ENCODE data around the gene TRMT2A. TPM values are rescaled to one million over a fixed set of nuclear protein-coding genes. Genes with fewer than 3 reads are reported as not detected.

Gene TRMT2A
- total RNA-seq, 1 experiment from 2014 or later: 47.1 TPM

DNA sequence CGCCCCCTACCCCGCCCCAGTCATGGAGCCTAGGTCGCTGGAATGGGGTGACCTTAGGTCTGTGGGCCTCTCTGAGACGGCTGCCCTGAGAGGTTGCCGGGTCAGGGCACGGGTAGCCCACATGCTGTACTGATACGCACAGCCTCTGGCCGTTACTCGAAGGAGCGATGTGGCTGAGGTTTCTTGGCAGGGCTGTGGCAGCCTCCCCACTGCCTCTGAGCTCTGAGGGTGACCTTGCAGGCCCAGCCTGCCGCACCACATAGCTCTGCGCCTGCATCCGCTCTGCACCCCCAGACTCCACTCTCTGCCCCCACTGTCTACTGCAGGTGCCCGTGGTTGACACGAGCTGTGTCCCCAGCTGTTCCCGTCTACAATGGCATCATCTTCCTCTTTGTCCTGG is 21.8 kb upstream of the TRMT2A start:
- H3K36me3 Mint-ChIP-seq (ENCODE audit: insufficient read depth, unreplicated experiment): peaks cover 7% of the 10 kb centered on the region
- H3K27ac Mint-ChIP-seq (ENCODE audit: low read depth, unreplicated experiment): no peak overlapping the region
- H3K27me3 Mint-ChIP-seq (ENCODE audit: insufficient read depth, unreplicated experiment): no peaks in the 10 kb centered on the region
- no peaks in the 10 kb centered on the region for H3K4me1 Mint-ChIP-seq (ENCODE audit: insufficient read depth, unreplicated experiment)
- intact Hi-C loops (cut with micrococcal nuclease): no loop called here
- ChIA-PET POLR2A (no interaction called here), CTCF (no interaction called here)
- H3K4me3 Mint-ChIP-seq (ENCODE audit: unreplicated experiment): no peak overlapping the region
- no peak for DNase-seq (ENCODE audit: unreplicated experiment)
- H3K9me3 Mint-ChIP-seq (ENCODE audit: unreplicated experiment): no peaks in the 10 kb centered on the region
- no TSS peak for BruUV-seq (replicated peaks)
- TF ChIP-seq, protein P1, sequence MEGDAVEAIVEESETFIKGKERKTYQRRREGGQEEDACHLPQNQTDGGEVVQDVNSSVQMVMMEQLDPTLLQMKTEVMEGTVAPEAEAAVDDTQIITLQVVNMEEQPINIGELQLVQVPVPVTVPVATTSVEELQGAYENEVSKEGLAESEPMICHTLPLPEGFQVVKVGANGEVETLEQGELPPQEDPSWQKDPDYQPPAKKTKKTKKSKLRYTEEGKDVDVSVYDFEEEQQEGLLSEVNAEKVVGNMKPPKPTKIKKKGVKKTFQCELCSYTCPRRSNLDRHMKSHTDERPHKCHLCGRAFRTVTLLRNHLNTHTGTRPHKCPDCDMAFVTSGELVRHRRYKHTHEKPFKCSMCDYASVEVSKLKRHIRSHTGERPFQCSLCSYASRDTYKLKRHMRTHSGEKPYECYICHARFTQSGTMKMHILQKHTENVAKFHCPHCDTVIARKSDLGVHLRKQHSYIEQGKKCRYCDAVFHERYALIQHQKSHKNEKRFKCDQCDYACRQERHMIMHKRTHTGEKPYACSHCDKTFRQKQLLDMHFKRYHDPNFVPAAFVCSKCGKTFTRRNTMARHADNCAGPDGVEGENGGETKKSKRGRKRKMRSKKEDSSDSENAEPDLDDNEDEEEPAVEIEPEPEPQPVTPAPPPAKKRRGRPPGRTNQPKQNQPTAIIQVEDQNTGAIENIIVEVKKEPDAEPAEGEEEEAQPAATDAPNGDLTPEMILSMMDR (IDR thresholded peaks at IDR 0.05; ENCODE audit: unreplicated experiment): no peak

DNA sequence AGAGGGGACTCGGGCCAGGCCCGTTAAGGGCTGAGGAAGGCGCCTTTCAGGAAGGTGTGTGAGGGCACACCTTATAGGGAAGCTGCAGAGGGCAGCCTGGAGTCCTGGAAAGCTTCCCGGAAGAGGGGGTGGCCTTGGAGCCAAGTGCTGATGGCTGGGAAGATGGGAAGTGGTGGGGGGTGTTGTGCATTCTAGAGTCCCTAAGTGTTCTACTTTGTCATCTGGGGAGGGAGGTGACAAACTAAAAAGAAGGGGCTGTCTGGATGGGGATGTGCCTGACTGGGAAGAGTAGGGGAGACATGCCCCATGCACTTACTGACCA is 21.4 kb upstream of the TRMT2A start:
- no peaks in the 10 kb centered on the region for H3K27me3 Mint-ChIP-seq (ENCODE audit: insufficient read depth, unreplicated experiment)
- POLR2A ChIA-PET: no interaction called here

DNA sequence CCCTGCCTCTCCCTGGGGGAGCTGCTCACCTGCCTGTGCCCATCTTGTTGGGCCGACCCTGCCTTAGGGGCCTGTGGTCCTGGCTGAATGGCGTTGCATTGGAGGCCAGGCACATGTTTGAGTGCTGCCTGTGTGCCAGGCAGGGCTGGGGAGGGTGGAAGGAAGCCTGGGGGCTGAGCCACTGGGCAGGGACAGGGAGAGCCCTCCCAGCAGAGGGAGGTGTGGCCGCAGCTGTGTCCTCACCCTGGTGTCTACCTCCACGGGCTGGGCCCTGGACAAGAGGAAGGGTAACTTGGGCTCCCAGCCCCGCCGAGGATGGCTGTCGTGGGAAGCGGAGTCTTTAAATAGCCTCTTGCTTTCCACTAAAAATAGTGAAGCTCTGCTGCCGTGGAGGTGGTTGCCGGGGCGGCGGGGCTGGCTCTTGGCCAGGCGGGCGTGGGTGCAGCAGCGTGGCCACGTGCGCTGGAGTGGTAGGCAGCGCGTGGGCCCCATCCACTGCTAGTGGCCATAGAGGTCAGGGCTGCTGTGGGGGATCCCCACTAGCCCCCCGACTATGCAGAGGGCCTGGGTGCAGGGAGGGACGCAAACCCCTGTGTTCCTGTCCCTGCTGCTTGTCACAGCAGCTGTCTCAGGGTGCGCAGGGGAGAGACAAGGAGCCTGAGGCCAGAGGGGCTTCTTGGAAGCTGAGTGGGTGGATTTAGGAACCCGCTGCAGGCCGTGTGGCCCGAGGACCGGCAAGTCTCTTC is 20.8 kb upstream of the TRMT2A start:
- Mint-ChIP-seq H3K4me1 (ENCODE audit: insufficient read depth, unreplicated experiment) (no peaks in the 10 kb centered on the region), H3K9me3 (ENCODE audit: unreplicated experiment) (no peaks in the 10 kb centered on the region), H3K36me3 (ENCODE audit: insufficient read depth, unreplicated experiment) (peaks cover 7% of the 10 kb centered on the region), H3K27ac (ENCODE audit: low read depth, unreplicated experiment) (peak overlapping the region; percentile 81), H3K4me3 (ENCODE audit: unreplicated experiment) (no peak overlapping the region), H3K27me3 (ENCODE audit: insufficient read depth, unreplicated experiment) (no peaks in the 10 kb centered on the region)
- BruUV-seq (replicated peaks): no TSS peak
- TF ChIP-seq, protein P1 (IDR thresholded peaks at IDR 0.05; ENCODE audit: unreplicated experiment): no peak
- ChIA-PET CTCF (no interaction called here), POLR2A (no interaction called here)
- intact Hi-C loops (cut with micrococcal nuclease): no loop called here
- DNase-seq (ENCODE audit: unreplicated experiment): no peak

More for the DNA sequence above, 21.4 kb upstream of the TRMT2A start:
- Mint-ChIP-seq H3K36me3 (ENCODE audit: insufficient read depth, unreplicated experiment) (peaks cover 7% of the 10 kb centered on the region), H3K27ac (ENCODE audit: low read depth, unreplicated experiment) (no peak overlapping the region), H3K4me1 (ENCODE audit: insufficient read depth, unreplicated experiment) (no peaks in the 10 kb centered on the region), H3K4me3 (ENCODE audit: unreplicated experiment) (no peak overlapping the region), H3K9me3 (ENCODE audit: unreplicated experiment) (no peaks in the 10 kb centered on the region)
- no peak for DNase-seq (ENCODE audit: unreplicated experiment)
- CTCF ChIA-PET: no interaction called here
- TF ChIP-seq, protein P1 (IDR thresholded peaks at IDR 0.05; ENCODE audit: unreplicated experiment): no peak
- intact Hi-C loops (cut with micrococcal nuclease): no loop called here
- BruUV-seq (replicated peaks): no TSS peak

DNA sequence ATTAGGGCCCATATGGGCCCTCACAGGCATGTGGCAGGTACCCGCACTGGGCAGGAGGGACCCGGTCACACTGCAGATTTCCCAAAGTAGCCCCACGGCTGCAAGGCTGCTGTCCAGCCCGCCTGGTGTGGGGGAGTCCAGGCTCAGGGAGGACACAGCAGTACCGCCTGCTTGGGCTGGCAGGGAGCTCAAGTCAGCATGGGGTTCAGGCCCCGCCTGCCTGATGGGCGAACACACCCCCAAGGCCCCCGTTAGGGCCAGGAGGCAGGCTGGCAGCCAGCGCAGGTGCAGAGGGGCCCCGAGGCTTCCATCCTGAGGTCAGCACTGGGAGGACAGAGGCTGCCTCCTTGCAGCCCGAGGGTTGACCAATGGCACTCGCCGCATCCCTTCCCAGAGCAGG is 20.1 kb upstream of the TRMT2A start:
- Mint-ChIP-seq H3K27me3 (ENCODE audit: insufficient read depth, unreplicated experiment) (no peaks in the 10 kb centered on the region), H3K27ac (ENCODE audit: low read depth, unreplicated experiment) (peak overlapping the region; percentile 81), H3K4me3 (ENCODE audit: unreplicated experiment) (no peak overlapping the region), H3K4me1 (ENCODE audit: insufficient read depth, unreplicated experiment) (no peaks in the 10 kb centered on the region), H3K9me3 (ENCODE audit: unreplicated experiment) (no peaks in the 10 kb centered on the region), H3K36me3 (ENCODE audit: insufficient read depth, unreplicated experiment) (peaks cover 7% of the 10 kb centered on the region)
- TF ChIP-seq, protein P1 (IDR thresholded peaks at IDR 0.05; ENCODE audit: unreplicated experiment): no peak
- DNase-seq (ENCODE audit: unreplicated experiment): no peak
- no TSS peak for BruUV-seq (replicated peaks)
- CTCF ChIA-PET: no interaction called here
- intact Hi-C loops (cut with micrococcal nuclease): no loop called here
- POLR2A ChIA-PET: no interaction called here
